ENCODE measurements around the gene CDCA3. TPM values are rescaled to one million over a fixed set of nuclear protein-coding genes. Genes with fewer than 3 reads are reported as not detected.

The CDCA3 gene
- total RNA-seq, 1 donor from 2014 or later: 5.2 TPM

GRCh38 chr12:6827982-6828780, 22.9 kb downstream of the CDCA3 start, which contains the start of gene P3H3:
TSS of gene P3H3 (plus strand) at chr12:6828407. CDS start at chr12:6828441, 34 bp downstream.
- H3K36me3 Mint-ChIP-seq (ENCODE audit: unreplicated experiment): peaks cover 11% of the 10 kb centered on the region
- no peak for TF ChIP-seq CTCF (IDR thresholded peaks at IDR 0.05; ENCODE audit: partially characterized antibody, unreplicated experiment)
- peak within 1 kb of the TSS; percentile 100 for H3K4me3 Mint-ChIP-seq (ENCODE audit: unreplicated experiment)
- H3K9me3 Mint-ChIP-seq (ENCODE audit: unreplicated experiment): peaks cover 29% of the 10 kb centered on the region
- peaks cover 38% of the 10 kb centered on the region for H3K4me1 Mint-ChIP-seq (ENCODE audit: low read depth, unreplicated experiment)
- H3K27me3 Mint-ChIP-seq (ENCODE audit: unreplicated experiment): peaks cover 31% of the 10 kb centered on the region
- peak; percentile 65 for DNase-seq
- peak within 1 kb of the TSS; percentile 100 for H3K27ac Mint-ChIP-seq (ENCODE audit: unreplicated experiment)

- DNase-seq: peak; percentile 97
- Mint-ChIP-seq H3K36me3 (ENCODE audit: unreplicated experiment) (peaks cover 11% of the 10 kb centered on the region), H3K4me3 (ENCODE audit: unreplicated experiment) (peak overlapping the region; percentile 76), H3K9me3 (ENCODE audit: unreplicated experiment) (peaks cover 31% of the 10 kb centered on the region), H3K27ac (ENCODE audit: unreplicated experiment) (peak overlapping the region; percentile 98), H3K4me1 (ENCODE audit: low read depth, unreplicated experiment) (peaks cover 43% of the 10 kb centered on the region), H3K27me3 (ENCODE audit: unreplicated experiment) (peaks cover 36% of the 10 kb centered on the region)
- no peak for TF ChIP-seq CTCF (IDR thresholded peaks at IDR 0.05; ENCODE audit: partially characterized antibody, unreplicated experiment)
Measured at GRCh38 chr12:6827437-6827911, 23.6 kb downstream of the CDCA3 start.

- H3K36me3 Mint-ChIP-seq (ENCODE audit: unreplicated experiment): peaks cover 11% of the 10 kb centered on the region
- TF ChIP-seq CTCF (IDR thresholded peaks at IDR 0.05; ENCODE audit: partially characterized antibody, unreplicated experiment): no peak
- H3K4me1 Mint-ChIP-seq (ENCODE audit: low read depth, unreplicated experiment): peaks cover 40% of the 10 kb centered on the region
- no peak for DNase-seq
- H3K27ac Mint-ChIP-seq (ENCODE audit: unreplicated experiment): peak overlapping the region; percentile 98
- H3K4me3 Mint-ChIP-seq (ENCODE audit: unreplicated experiment): peak overlapping the region; percentile 76
- H3K9me3 Mint-ChIP-seq (ENCODE audit: unreplicated experiment): peaks cover 29% of the 10 kb centered on the region
- H3K27me3 Mint-ChIP-seq (ENCODE audit: unreplicated experiment): peaks cover 36% of the 10 kb centered on the region
Measured at GRCh38 chr12:6826734-6827436, 24.2 kb downstream of the CDCA3 start.

- peaks cover 28% of the 10 kb centered on the region for H3K9me3 Mint-ChIP-seq (ENCODE audit: unreplicated experiment)
- no peak for TF ChIP-seq CTCF (IDR thresholded peaks at IDR 0.05; ENCODE audit: partially characterized antibody, unreplicated experiment)
- peaks cover 11% of the 10 kb centered on the region for H3K36me3 Mint-ChIP-seq (ENCODE audit: unreplicated experiment)
- H3K4me1 Mint-ChIP-seq (ENCODE audit: low read depth, unreplicated experiment): peaks cover 35% of the 10 kb centered on the region
- no peak for DNase-seq
- peak overlapping the region; percentile 98 for H3K27ac Mint-ChIP-seq (ENCODE audit: unreplicated experiment)
- H3K27me3 Mint-ChIP-seq (ENCODE audit: unreplicated experiment): peaks cover 37% of the 10 kb centered on the region
- peak overlapping the region; percentile 76 for H3K4me3 Mint-ChIP-seq (ENCODE audit: unreplicated experiment)
Measured at GRCh38 chr12:6826125-6826733, 24.9 kb downstream of the CDCA3 start.
